HepG2 (cell line): ENCODE results near the gene JAKMIP2. TPM values are rescaled to one million over a fixed set of nuclear protein-coding genes. Genes with fewer than 3 reads are reported as not detected.

Experiments used
- ATAC-seq: fragments of 200-7000 bp; cut with Tn5 transposase; 3 replicates; pipeline ENCODE4 v1.9.1; 2020; ENCODE audit warnings: mild to moderate bottlenecking, moderate library complexity
- BruUV-seq: library from RNA; stranded (reverse); fragments of 400-500 nt; replicated peaks from 2 replicates; lab custom pipeline; 2021; lab: Mats Ljungman, UMichigan
- CTCF ChIA-PET: fragments of 300-600 bp; formaldehyde crosslinking; extraction: SDS; loops from one replicate; lab custom pipeline; 2021; ENCODE audit warnings: low total read pairs, inconsistent platforms, low intra/inter-chr PET ratio; lab: Yijun Ruan, JAX
- POLR2A ChIA-PET: fragments of 350-600 bp; sonication (Branson Sonifier 250); formaldehyde crosslinking; loops from one replicate; lab custom pipeline; 2020; ENCODE audit warnings: antibody characterized with exemption, inconsistent platforms; lab: Yijun Ruan, JAX
- DNase-seq: peaks from one replicate; pipeline ENCODE4 v3.0.0-alpha.2; 2015; ENCODE audit warnings: low spot score
- FAIRE-seq: peaks from 3 replicates; lab custom pipeline; 2011; peaks lifted over from hg19 to GRCh38; lab: Jason Lieb, UNC
- H2AFZ ChIP-seq: one replicate; pipeline ENCODE4 v1.6.1; 2011; ENCODE audit warnings: low read length, inconsistent platforms
- H3K27ac ChIP-seq: fragments of 300-600 bp; 3 replicates; pipeline ENCODE4 v1.8.0; 2011; ENCODE audit warnings: mixed run types, mild to moderate bottlenecking, mixed read lengths, low read length, inconsistent platforms; ENCODE audit not compliant: insufficient read depth; ENCODE audit errors: extremely low read length
- H3K27me3 ChIP-seq, 2 experiments: fragments of 200-600 bp in 1 of 2; 2 replicates in 1 of 2; 3 replicates in 1 of 2; pipeline versions ENCODE4 v1.6.0 to v1.8.0; 2011; ENCODE audit warnings: low read length in 2 of 2, mild to moderate bottlenecking in 2 of 2, moderate library complexity in 2 of 2, inconsistent platforms in 1 of 2; ENCODE audit not compliant: insufficient read depth in 2 of 2, control insufficient read depth in 1 of 2
- H3K36me3 ChIP-seq, 2 experiments: fragments of 200-600 bp in 1 of 2; replicated peaks in 1 of 2; 2 replicates in 1 of 2; 3 replicates in 1 of 2; pipeline versions ENCODE4 v1.5.1 to v1.8.0; 2011; ENCODE audit warnings: low read length in 2 of 2, inconsistent platforms in 1 of 2; ENCODE audit not compliant: insufficient read depth in 2 of 2, control insufficient read depth in 1 of 2
- H3K4me1 ChIP-seq: 2 replicates; pipeline ENCODE4 v1.5.1; 2012; ENCODE audit warnings: low read length, inconsistent platforms; ENCODE audit not compliant: insufficient read depth
- H3K4me2 ChIP-seq: 2 replicates; pipeline ENCODE4 v1.6.0; 2011; ENCODE audit warnings: low read depth, low read length, inconsistent platforms
- H3K4me3 ChIP-seq, 3 experiments: fragments of 200-600 bp in 1 of 3; sonication (generic), shearing (Covaris generic) in 1 of 3; replicated peaks in 1 of 3; 2 replicates each; pipeline ENCODE4 v1.5.1; 2011 to 2016; ENCODE audit warnings: low read length in 3 of 3, inconsistent platforms in 2 of 3, low read depth in 2 of 3, mild to moderate bottlenecking in 2 of 3, control low read depth in 1 of 3, mixed read lengths in 1 of 3; ENCODE audit not compliant: insufficient read depth in 1 of 3
- H3K79me2 ChIP-seq: one replicate; pipeline ENCODE4 v1.6.1; 2011; ENCODE audit warnings: low read length, inconsistent platforms; ENCODE audit not compliant: insufficient read depth
- H3K9ac ChIP-seq: 2 replicates; pipeline ENCODE4 v1.6.0; 2011; ENCODE audit warnings: mild to moderate bottlenecking, low read depth, low read length, inconsistent platforms; ENCODE audit not compliant: insufficient read depth
- H3K9me3 ChIP-seq: 2 replicates; pipeline ENCODE4 v1.5.1; 2012; ENCODE audit warnings: mild to moderate bottlenecking, low read length
- H4K20me1 ChIP-seq: 2 replicates; pipeline ENCODE4 v1.6.0; 2011; ENCODE audit warnings: inconsistent platforms, mild to moderate bottlenecking, low read length, moderate library complexity; ENCODE audit not compliant: insufficient read depth
- E2F5 ChIP-seq: sonication (generic); formaldehyde crosslinking; conservative IDR thresholded peaks from 2 replicates; pipeline ENCODE4 v1.4.0; 2020; ENCODE audit warnings: missing genetic modification reagents
- POGK ChIP-seq: sonication (generic); formaldehyde crosslinking; conservative IDR thresholded peaks from 2 replicates; pipeline ENCODE4 v1.8.0; 2022; ENCODE audit warnings: mild to moderate bottlenecking, moderate library complexity, missing genetic modification reagents
- RBAK ChIP-seq: sonication (generic); formaldehyde crosslinking; IDR thresholded peaks from 2 replicates; pipeline ENCODE4 v1.5.1; 2020; ENCODE audit warnings: mild to moderate bottlenecking, missing genetic modification reagents
- STAT6 ChIP-seq: sonication (generic); formaldehyde crosslinking; IDR thresholded peaks from 2 replicates; pipeline ENCODE4 v1.4.0; 2020; ENCODE audit warnings: missing genetic modification reagents, mild to moderate bottlenecking, borderline replicate concordance
- ZHX1 ChIP-seq: sonication (generic); formaldehyde crosslinking; IDR thresholded peaks from 2 replicates; pipeline ENCODE4 v1.8.1; 2022; ENCODE audit warnings: low read depth, mild to moderate bottlenecking, missing genetic modification reagents
- ZNF276 ChIP-seq: sonication (generic); formaldehyde crosslinking; IDR thresholded peaks from 2 replicates; pipeline ENCODE4 v1.4.0; 2020; ENCODE audit warnings: mild to moderate bottlenecking, low read depth, missing genetic modification reagents
- ZNF503 ChIP-seq: sonication (generic); formaldehyde crosslinking; IDR thresholded peaks from 2 replicates; pipeline ENCODE4 v1.4.0; 2020; ENCODE audit warnings: missing genetic modification reagents
- ZNF616 ChIP-seq: sonication (generic); formaldehyde crosslinking; IDR thresholded peaks from 2 replicates; pipeline ENCODE4 v1.5.0; 2020; ENCODE audit warnings: low read depth, mild to moderate bottlenecking, missing genetic modification reagents
- ZNF740 ChIP-seq: sonication (generic); formaldehyde crosslinking; IDR thresholded peaks from 2 replicates; pipeline ENCODE4 v1.4.0; 2020; ENCODE audit warnings: missing genetic modification reagents
- WGBS: methylation state at CpG from one replicate; pipeline ENCODE4 v1.1.6; 2017; ENCODE audit warnings: low lambda C conversion rate; 5-methylcytosine and 5-hydroxymethylcytosine counted together
- in situ Hi-C: cut with HindIII; loops from 2 replicates; pipeline ENCODE4 v1.10.0; 2017; ENCODE audit warnings: low pct_unique_long_range_greater_than_20kb; ENCODE audit not compliant: extremely low pct_ligation_motif_present
- intact Hi-C: fragments of 100-400 bp; cut with micrococcal nuclease; formaldehyde crosslinking; loops from one replicate; pipeline ENCODE4 v1.10.0; 2022; ENCODE audit not compliant: unreplicated experiment
- polyA plus RNA-seq, 8 experiments: library from polyadenylated mRNA; depleted of rRNA in 3 of 8; stranded (reverse) in 7 of 8; unstranded in 1 of 8; fragments of >200 nt; fragmentation: Illumina TruSeq in 4 of 8; extraction: Trizol in 4 of 8; gene quantifications; 2 replicates each; pipeline versions ENCODE4 v1.2.1 to v1.2.3, GENCODE V29; 2011 to 2016; ENCODE audit warnings: low read depth in 4 of 8, missing spikeins in 1 of 8, mixed read lengths in 1 of 8; ENCODE audit not compliant: insufficient read depth in 1 of 8
- total RNA-seq, 5 experiments: library from RNA; depleted of rRNA; stranded (reverse); fragments of >200 nt; fragmentation: Illumina TruSeq; extraction: Trizol; gene quantifications; 2 replicates each; pipeline ENCODE4 v1.2.3, GENCODE V29; 2016; ENCODE audit warnings: low read depth in 1 of 5

The JAKMIP2 gene
- total and polyA plus RNA-seq, 2 of the 13 experiments (the other 11 are each of a cell fraction or from before 2014, with no cell fraction given) = 0.04 to 2.1 TPM

GRCh38 chr5:147560718-147561331, 221.7 kb downstream of the JAKMIP2 start:
- H3K79me2 ChIP-seq = no peaks in the 10 kb centered on the region
- BruUV-seq = no TSS peak
- no peaks in the 10 kb centered on the region for H3K36me3 ChIP-seq
- no peak overlapping the region for H3K27ac ChIP-seq
- H3K4me1 ChIP-seq = no peaks in the 10 kb centered on the region
- POLR2A ChIA-PET = no interaction called here
- no peak overlapping the region for H3K4me3 ChIP-seq
- ATAC-seq (no peak), FAIRE-seq (no peak), DNase-seq (no peak)
- in situ Hi-C loops (no loop called here), intact Hi-C loops (no loop called here)
- no peaks in the 10 kb centered on the region for H4K20me1 ChIP-seq
- no peaks in the 10 kb centered on the region for H3K9me3 ChIP-seq
- H2AFZ ChIP-seq = no peak overlapping the region
- no peak overlapping the region for H3K9ac ChIP-seq
- no peaks in the 10 kb centered on the region; a peak in 1 of 5 replicates for H3K27me3 ChIP-seq
- no peak overlapping the region for H3K4me2 ChIP-seq
- CTCF ChIA-PET = no interaction called here
- WGBS = 4% methylated on average over 2 of the region's 2 CpGs
- TF ChIP-seq POGK = no peak
- TF ChIP-seq ZHX1 (CRISPR knock-in tag) = no peak
- no peak for TF ChIP-seq RBAK
- TF ChIP-seq ZNF276 = no peak
- no peak for TF ChIP-seq E2F5 (CRISPR knock-in tag)
- no peak for TF ChIP-seq ZNF740
- no peak for TF ChIP-seq ZNF503
- no peak for TF ChIP-seq STAT6 (CRISPR knock-in tag)
- TF ChIP-seq ZNF616 (CRISPR knock-in tag) = no peak
